Thyroid gland (tissue), 4 donors: ENCODE results near the gene CHST11. TPM values are rescaled to one million over a fixed set of nuclear protein-coding genes. Genes with fewer than 3 reads are reported as not detected.

ENCODE experiments used
- DNase-seq, 2 donors: peaks; one replicate each; pipeline ENCODE4 v3.0.0-alpha.2; 2019
- H3K27ac ChIP-seq, 3 donors: fragments of 200-600 bp; sonication (generic); 1 replicate in 2 of 3; 2 replicates in 1 of 3; pipeline ENCODE4 v1.5.1; 2016 to 2019; ENCODE audit warnings: mild to moderate bottlenecking in 1 of 3, moderate library complexity in 1 of 3
- H3K27me3 ChIP-seq: fragments of 200-600 bp; sonication (generic); one replicate; pipeline ENCODE4 v1.5.1; 2019
- H3K36me3 ChIP-seq, 2 donors: fragments of 200-600 bp; sonication (generic); one replicate each; pipeline ENCODE4 v1.5.1; 2016 to 2019
- H3K4me1 ChIP-seq, 2 donors: fragments of 200-600 bp; sonication (generic); one replicate each; pipeline ENCODE4 v1.5.1; 2017 to 2019
- H3K4me3 ChIP-seq, 3 donors: fragments of 200-600 bp; sonication (generic); replicated peaks in 1 of 3; 1 replicate in 2 of 3; 2 replicates in 1 of 3; pipeline ENCODE4 v1.5.1; 2016; ENCODE audit warnings: mild to moderate bottlenecking in 1 of 3
- H3K9me3 ChIP-seq: fragments of 200-600 bp; sonication (generic); one replicate; pipeline ENCODE4 v1.5.1; 2017
- CTCF ChIP-seq, 6 experiments: fragments of 200-600 bp in 3 of 6; fragments of 450-650 bp in 3 of 6; sonication (generic) in 3 of 6; IDR thresholded peaks; one replicate each; pipeline ENCODE4 v1.5.1; 2016 to 2019; ENCODE audit warnings: antibody characterized with exemption in 6 of 6, mild to moderate bottlenecking in 2 of 6, inconsistent platforms in 1 of 6, moderate library complexity in 1 of 6
- POLR2A ChIP-seq, 2 donors: fragments of 450-650 bp; IDR thresholded peaks; one replicate each; pipeline ENCODE4 v1.6.1; 2017; ENCODE audit warnings: antibody characterized with exemption in 2 of 2, mild to moderate bottlenecking in 2 of 2, moderate library complexity in 1 of 2
- WGBS, 2 donors: methylation state at CpG; one replicate each; pipeline ENCODE4 v1.1.5; 2017; 5-methylcytosine and 5-hydroxymethylcytosine counted together
- intact Hi-C: fragments of 100-400 bp; cut with DNase I; formaldehyde crosslinking; loops from one replicate; pipeline ENCODE4 v1.15.1; 2023
- total RNA-seq, 4 donors: library from RNA; depleted of rRNA; stranded (reverse); fragments of >200 nt; gene quantifications; one replicate each; pipeline ENCODE4 v1.2.3, GENCODE V29; 2016

The CHST11 gene
- total RNA-seq, 4 donors from 2014 or later, result 6.9 to 11.6 (median 8.0) TPM

GRCh38 chr12:104651811-104652210 lies 195.1 kb downstream of the CHST11 start:
- intact Hi-C loops, result no loop called here
- H3K27ac ChIP-seq, result no peak overlapping the region
- 80 to 81% methylated on average over 7 of the region's 7 CpGs for WGBS, 2 donors
- H3K9me3 ChIP-seq, result no peaks in the 10 kb centered on the region
- peaks cover 0 to 4% of the 10 kb centered on the region in 2 donors for H3K4me1 ChIP-seq
- no peak overlapping the region for H3K4me3 ChIP-seq
- no peaks in the 10 kb centered on the region for H3K36me3 ChIP-seq
- TF ChIP-seq CTCF (IDR thresholded peaks at IDR 0.05), result no peak
- no peak for TF ChIP-seq POLR2A (IDR thresholded peaks at IDR 0.05)
- no peaks in the 10 kb centered on the region for H3K27me3 ChIP-seq
- no peak for DNase-seq

GRCh38 chr12:104652358-104652757 lies 195.6 kb downstream of the CHST11 start:
- intact Hi-C loops, result no loop called here

GRCh38 chr12:104652910-104653309 lies 196.2 kb downstream of the CHST11 start:
- 82 to 97% methylated on average over 7 of the region's 7 CpGs for WGBS, 2 donors
- H3K4me1 ChIP-seq, result peaks cover 0 to 4% of the 10 kb centered on the region in 2 donors
- TF ChIP-seq CTCF (IDR thresholded peaks at IDR 0.05) (no peak), POLR2A (IDR thresholded peaks at IDR 0.05) (no peak)

More at GRCh38 chr12:104652358-104652757, 195.6 kb downstream of the CHST11 start:
- 92% methylated on average over 5 of the region's 5 CpGs for WGBS, 2 donors
- Histone ChIP-seq H3K27me3 (no peaks in the 10 kb centered on the region), H3K4me1 (peaks cover 0 to 4% of the 10 kb centered on the region in 2 donors), H3K27ac (no peak overlapping the region), H3K36me3 (no peaks in the 10 kb centered on the region), H3K9me3 (no peaks in the 10 kb centered on the region), H3K4me3 (no peak overlapping the region)
- no peak for DNase-seq
- TF ChIP-seq POLR2A (IDR thresholded peaks at IDR 0.05), result no peak
- TF ChIP-seq CTCF (IDR thresholded peaks at IDR 0.05), result no peak

GRCh38 chr12:104653730-104654664 lies 197.2 kb downstream of the CHST11 start:
- WGBS, 2 donors, result 87 to 89% methylated on average over 12 of the region's 12 CpGs
- Histone ChIP-seq H3K9me3 (no peaks in the 10 kb centered on the region), H3K36me3 (no peaks in the 10 kb centered on the region), H3K27me3 (no peaks in the 10 kb centered on the region), H3K4me1 (peaks cover 0 to 4% of the 10 kb centered on the region in 2 donors), H3K27ac (no peak overlapping the region), H3K4me3 (no peak overlapping the region)
- intact Hi-C loops, result no loop called here
- DNase-seq, result no peak
- TF ChIP-seq CTCF (IDR thresholded peaks at IDR 0.05) (peak in 2 of 6 experiments; percentile 9), POLR2A (IDR thresholded peaks at IDR 0.05) (no peak)

More at GRCh38 chr12:104652910-104653309, 196.2 kb downstream of the CHST11 start:
- no peaks in the 10 kb centered on the region for H3K27me3 ChIP-seq
- no peak overlapping the region for H3K4me3 ChIP-seq
- intact Hi-C loops, result no loop called here
- DNase-seq, result no peak
- H3K36me3 ChIP-seq, result no peaks in the 10 kb centered on the region
- H3K9me3 ChIP-seq, result no peaks in the 10 kb centered on the region
- H3K27ac ChIP-seq, result no peak overlapping the region
